Kidney glomerular epithelial cell (primary cell): ENCODE data around the gene COQ8B.
"Not testable (repeated sequence)": the region's sequence is repeated elsewhere in the genome, so short reads cannot be mapped to it uniquely, and the experiment has no call there.

Experiments
- DNase-seq: peaks from one replicate; lab custom pipeline; 2025; lab: John Stamatoyannopoulos, UW

COQ8B gene

GRCh38 chr19:40742477-40742876 lies 25.8 kb upstream of the COQ8B start:
- DNase-seq = no peak

GRCh38 chr19:40741527-40742390 lies 25.1 kb upstream of the COQ8B start:
- DNase-seq = peak; percentile 2

GRCh38 chr19:40740747-40741146 lies 24.1 kb upstream of the COQ8B start:
- DNase-seq = no peak

- DNase-seq = no peak
These were observed 23.4 kb upstream of the COQ8B start for GRCh38 chr19:40739871-40740703.

- no peak for DNase-seq
These were observed 22.5 kb upstream of the COQ8B start for GRCh38 chr19:40739030-40739839.

GRCh38 chr19:40737102-40737644 lies 20.5 kb upstream of the COQ8B start:
- DNase-seq = no peak

GRCh38 chr19:40736661-40737060 lies 20.0 kb upstream of the COQ8B start:
- DNase-seq = no peak

- no peak for DNase-seq
These were observed 18.5 kb upstream of the COQ8B start for GRCh38 chr19:40735013-40735771.

- DNase-seq = no peak
These were observed 16.5 kb upstream of the COQ8B start for GRCh38 chr19:40733149-40733548.

GRCh38 chr19:40732304-40732703 lies 15.6 kb upstream of the COQ8B start:
- not testable (repeated sequence) for DNase-seq

GRCh38 chr19:40730065-40730464 lies 13.4 kb upstream of the COQ8B start:
- not testable (repeated sequence) for DNase-seq

GRCh38 chr19:40726279-40726678 lies 9.6 kb upstream of the COQ8B start:
- no peak for DNase-seq

GRCh38 chr19:40724855-40725254 lies 8.2 kb upstream of the COQ8B start:
- no peak for DNase-seq

GRCh38 chr19:40724315-40724714 lies 7.6 kb upstream of the COQ8B start:
- no peak for DNase-seq

GRCh38 chr19:40723661-40724254 lies 7.1 kb upstream of the COQ8B start:
- DNase-seq = no peak

GRCh38 chr19:40721936-40722661 lies 5.4 kb upstream of the COQ8B start:
- peak; percentile 4 for DNase-seq

GRCh38 chr19:40721140-40721486 lies 4.4 kb upstream of the COQ8B start:
- DNase-seq = no peak

GRCh38 chr19:40719414-40719894 lies 2.8 kb upstream of the COQ8B start:
- peak; percentile 65 for DNase-seq

GRCh38 chr19:40718774-40719391 lies 2.2 kb upstream of the COQ8B start:
- peak; percentile 65 for DNase-seq
